Measurements from ENCODE around the gene HOMER2. TPM values are rescaled to one million over a fixed set of nuclear protein-coding genes. Genes with fewer than 3 reads are reported as not detected.

HOMER2 gene
- polyA plus RNA-seq, 3 donors = 0.92 to 2.4 (median 1.6) TPM

- no peak overlapping the region for H3K27ac Mint-ChIP-seq
- H3K9me3 ChIP-seq (replicated peaks in 1 of 2; ENCODE audit: control insufficient read depth in 1 of 2, insufficient read depth in 1 of 2, low read length in 2 of 2) = peaks cover 9 to 12% of the 10 kb centered on the region in 2 donors
- H3K36me3 Mint-ChIP-seq = peaks cover 0 to 2% of the 10 kb centered on the region in 2 donors
- no peak for DNase-seq
- H3K9ac ChIP-seq (ENCODE audit: insufficient read depth, low read length, poor library complexity, severe bottlenecking) = no peak overlapping the region
- 100% methylated on average over 2 of the region's 3 CpGs for WGBS (ENCODE audit: insufficient coverage)
- no peaks in the 10 kb centered on the region for H3K4me1 ChIP-seq (ENCODE audit: control insufficient read depth in 1 of 2, insufficient read depth in 2 of 2, low read length in 2 of 2)
- no peaks in the 10 kb centered on the region for H3K36me3 ChIP-seq (replicated peaks in 1 of 2; ENCODE audit: control insufficient read depth in 1 of 2, insufficient read depth in 2 of 2, low read length in 2 of 2)
- no peak for TF ChIP-seq CTCF (IDR thresholded peaks at IDR 0.05)
- peaks cover 11 to 25% (median 15%) of the 10 kb centered on the region in 7 donors for H3K9me3 Mint-ChIP-seq
- no peak overlapping the region for H3K4me3 ChIP-seq (replicated peaks in 1 of 3; ENCODE audit: low read depth in 2 of 3, low read length in 3 of 3)
- no peak overlapping the region for H2AFZ ChIP-seq (ENCODE audit: insufficient read depth, low read depth, low read length, poor library complexity, severe bottlenecking)
- peaks cover 0 to 3% (median 0%) of the 10 kb centered on the region in 3 donors for H3K27me3 Mint-ChIP-seq (ENCODE audit: low read depth in 3 of 3)
- H4K20me1 ChIP-seq (ENCODE audit: insufficient read depth, low read length) = no peaks in the 10 kb centered on the region
- no peaks in the 10 kb centered on the region for H3K79me2 ChIP-seq (ENCODE audit: insufficient read depth, low read length)
- H3K27ac ChIP-seq (ENCODE audit: low read depth in 1 of 2, low read length in 2 of 2) = no peak overlapping the region
- H3K4me3 Mint-ChIP-seq = no peak overlapping the region
- no peaks in the 10 kb centered on the region for H3K27me3 ChIP-seq (ENCODE audit: control insufficient read depth in 2 of 2, insufficient read depth in 2 of 2, low read length in 2 of 2)
- intact Hi-C loops (cut with micrococcal nuclease) = no loop called here
- H3K4me2 ChIP-seq (replicated peaks; ENCODE audit: extremely low read depth, low read length, poor library complexity, severe bottlenecking) = no peak overlapping the region
- H3K4me1 Mint-ChIP-seq = no peaks in the 10 kb centered on the region
Observed at GRCh38 chr15:82904574-82904973, 47.9 kb downstream of the HOMER2 start.

GRCh38 chr15:82903511-82903910 is 49.0 kb downstream of the HOMER2 start:
- Mint-ChIP-seq H3K36me3 (peaks cover 0 to under 1% of the 10 kb centered on the region in 2 donors), H3K4me1 (no peaks in the 10 kb centered on the region), H3K27ac (no peak overlapping the region), H3K9me3 (peaks cover 1 to 15% (median 5%) of the 10 kb centered on the region in 7 donors), H3K4me3 (no peak overlapping the region), H3K27me3 (ENCODE audit: low read depth in 3 of 3) (peaks cover 0 to 3% (median 2%) of the 10 kb centered on the region in 3 donors)
- Histone ChIP-seq H3K27ac (ENCODE audit: low read depth in 1 of 2, low read length in 2 of 2) (no peak overlapping the region), H3K4me3 (replicated peaks in 1 of 3; ENCODE audit: low read depth in 2 of 3, low read length in 3 of 3) (no peak overlapping the region), H4K20me1 (ENCODE audit: insufficient read depth, low read length) (no peaks in the 10 kb centered on the region), H3K36me3 (replicated peaks in 1 of 2; ENCODE audit: control insufficient read depth in 1 of 2, insufficient read depth in 2 of 2, low read length in 2 of 2) (no peaks in the 10 kb centered on the region), H2AFZ (ENCODE audit: insufficient read depth, low read depth, low read length, poor library complexity, severe bottlenecking) (no peak overlapping the region), H3K9ac (ENCODE audit: insufficient read depth, low read length, poor library complexity, severe bottlenecking) (no peak overlapping the region), H3K4me1 (ENCODE audit: control insufficient read depth in 1 of 2, insufficient read depth in 2 of 2, low read length in 2 of 2) (no peaks in the 10 kb centered on the region), H3K79me2 (ENCODE audit: insufficient read depth, low read length) (no peaks in the 10 kb centered on the region), H3K27me3 (ENCODE audit: control insufficient read depth in 2 of 2, insufficient read depth in 2 of 2, low read length in 2 of 2) (no peaks in the 10 kb centered on the region), H3K4me2 (replicated peaks; ENCODE audit: extremely low read depth, low read length, poor library complexity, severe bottlenecking) (no peak overlapping the region), H3K9me3 (replicated peaks in 1 of 2; ENCODE audit: control insufficient read depth in 1 of 2, insufficient read depth in 1 of 2, low read length in 2 of 2) (peaks cover 0 to 3% of the 10 kb centered on the region in 2 donors)
- no peak for TF ChIP-seq CTCF (IDR thresholded peaks at IDR 0.05)
- WGBS (ENCODE audit: insufficient coverage) = 97% methylated on average over 9 of the region's 16 CpGs
- DNase-seq = no peak
- intact Hi-C loops (cut with micrococcal nuclease) = no loop called here

Data from CD14-positive monocyte (primary cell).